ENCODE data around the gene GID4. TPM values are rescaled to one million over a fixed set of nuclear protein-coding genes. Genes with fewer than 3 reads are reported as not detected.
A peak's percentile ranks its signal among the peaks of the same experiment; 100 is the strongest.

The GID4 gene
- total and polyA plus RNA-seq, 2 of the 13 experiments (the other 11 are each of a cell fraction or from before 2014, with no cell fraction given) = 4.3 to 6.1 TPM

DNA sequence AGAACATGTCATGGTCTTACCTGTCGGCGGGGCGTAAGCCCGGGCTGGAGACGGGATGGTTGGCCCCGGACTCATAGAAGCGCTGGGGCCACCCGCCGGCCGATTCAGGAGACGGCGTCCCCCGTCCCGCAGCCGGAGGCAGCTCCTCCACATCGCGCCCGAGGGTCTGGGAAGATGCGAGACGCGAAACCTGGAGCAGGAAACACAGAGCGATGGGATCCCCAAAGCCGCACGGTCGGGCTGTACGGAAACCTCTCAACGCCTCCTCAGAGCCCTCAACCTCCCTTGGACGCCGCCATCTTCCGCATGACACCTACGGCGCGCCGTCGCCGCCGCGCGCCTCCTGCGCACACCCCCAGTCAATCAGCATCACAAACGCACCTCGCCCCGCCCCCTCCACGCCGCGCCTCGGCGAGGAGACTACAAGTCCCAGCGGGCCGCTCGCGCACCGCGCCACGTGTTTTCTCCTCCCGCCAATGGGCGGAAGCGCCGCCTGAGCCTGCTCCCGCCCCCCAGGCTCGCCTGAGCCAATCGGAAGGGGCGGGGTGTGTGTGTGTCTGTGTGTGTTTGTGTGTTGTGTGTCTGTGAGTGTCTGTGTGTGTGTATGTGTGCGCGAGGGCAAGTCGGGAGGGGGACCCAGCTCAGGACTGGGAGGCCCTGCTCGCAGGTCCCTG, at the start of gene GID4, which contains the start of gene ATPAF2 (continued):
- TF ChIP-seq CBX2 (IDR thresholded peaks at IDR 0.05; ENCODE audit: low read depth, low read length) = no peak
- TF ChIP-seq CBX2 (CRISPR knock-in tag; IDR thresholded peaks at IDR 0.05; ENCODE audit: low read depth) = no peak
- no peak; the same call in 1 of the 2 replicates for TF ChIP-seq BRD4 (CRISPR knock-in tag; IDR thresholded peaks at IDR 0.05)
- no peak for TF ChIP-seq CBX5 (CRISPR knock-in tag; IDR thresholded peaks at IDR 0.05; ENCODE audit: borderline replicate concordance)
- peak; percentile 52; the same call in 1 of the 2 replicates for TF ChIP-seq ETV6 (CRISPR knock-in tag; conservative IDR thresholded peaks at IDR 0.05)
- peak; percentile 74 for TF ChIP-seq ZZZ3 (CRISPR knock-in tag; IDR thresholded peaks at IDR 0.05; ENCODE audit: borderline replicate concordance)
- TF ChIP-seq ZNF558 (CRISPR knock-in tag; IDR thresholded peaks at IDR 0.05; ENCODE audit: borderline replicate concordance) = no peak
- 0 out of 2 replicates have a peak, but pooled peaks have one; percentile 50 for TF ChIP-seq ZNF780A (CRISPR knock-in tag; IDR thresholded peaks at IDR 0.05)
- no peak for TF ChIP-seq SMARCE1 (IDR thresholded peaks at IDR 0.05; ENCODE audit: borderline replicate concordance)
- TF ChIP-seq, protein P1, sequence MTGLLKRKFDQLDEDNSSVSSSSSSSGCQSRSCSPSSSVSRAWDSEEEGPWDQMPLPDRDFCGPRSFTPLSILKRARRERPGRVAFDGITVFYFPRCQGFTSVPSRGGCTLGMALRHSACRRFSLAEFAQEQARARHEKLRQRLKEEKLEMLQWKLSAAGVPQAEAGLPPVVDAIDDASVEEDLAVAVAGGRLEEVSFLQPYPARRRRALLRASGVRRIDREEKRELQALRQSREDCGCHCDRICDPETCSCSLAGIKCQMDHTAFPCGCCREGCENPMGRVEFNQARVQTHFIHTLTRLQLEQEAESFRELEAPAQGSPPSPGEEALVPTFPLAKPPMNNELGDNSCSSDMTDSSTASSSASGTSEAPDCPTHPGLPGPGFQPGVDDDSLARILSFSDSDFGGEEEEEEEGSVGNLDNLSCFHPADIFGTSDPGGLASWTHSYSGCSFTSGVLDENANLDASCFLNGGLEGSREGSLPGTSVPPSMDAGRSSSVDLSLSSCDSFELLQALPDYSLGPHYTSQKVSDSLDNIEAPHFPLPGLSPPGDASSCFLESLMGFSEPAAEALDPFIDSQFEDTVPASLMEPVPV (CRISPR knock-in tag; IDR thresholded peaks at IDR 0.05) = peak; percentile 77; the same call in 1 of the 2 replicates
- TF ChIP-seq MTF1 (CRISPR knock-in tag; IDR thresholded peaks at IDR 0.05) = no peak
- TF ChIP-seq KAT8 (CRISPR knock-in tag; IDR thresholded peaks at IDR 0.05) = peak; percentile 94
- TF ChIP-seq ZNF563 (CRISPR knock-in tag; IDR thresholded peaks at IDR 0.05) = no peak
- TF ChIP-seq ATF1 (CRISPR knock-in tag; IDR thresholded peaks at IDR 0.05) = peak; percentile 92
- TF ChIP-seq ZMAT3 (CRISPR knock-in tag; conservative IDR thresholded peaks at IDR 0.05) = peak; percentile 68
- TF ChIP-seq, protein P2, sequence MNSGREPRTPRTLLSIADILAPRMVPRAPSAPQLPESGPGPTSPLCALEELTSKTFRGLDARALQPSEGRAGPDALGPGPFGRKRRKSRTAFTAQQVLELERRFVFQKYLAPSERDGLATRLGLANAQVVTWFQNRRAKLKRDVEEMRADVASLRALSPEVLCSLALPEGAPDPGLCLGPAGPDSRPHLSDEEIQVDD (CRISPR knock-in tag; IDR thresholded peaks at IDR 0.05; ENCODE audit: borderline replicate concordance) = no peak
- TF ChIP-seq ZSCAN31 (CRISPR knock-in tag; IDR thresholded peaks at IDR 0.05; ENCODE audit: low read depth) = no peak
- TF ChIP-seq BORCS8-MEF2B (CRISPR knock-in tag; IDR thresholded peaks at IDR 0.05) = peak; percentile 22; the same call in 1 of the 2 replicates
- peak; percentile 68; the same call in 1 of the 2 replicates for TF ChIP-seq ELF3 (CRISPR knock-in tag; IDR thresholded peaks at IDR 0.05)
- peak; percentile 43; the same call in 1 of the 2 replicates for TF ChIP-seq RXRB (CRISPR knock-in tag; IDR thresholded peaks at IDR 0.05; ENCODE audit: borderline replicate concordance)
- no peak for TF ChIP-seq CEBPZ (IDR thresholded peaks at IDR 0.05; ENCODE audit: low read length)
- TF ChIP-seq RXRA (CRISPR knock-in tag; IDR thresholded peaks at IDR 0.05) = peak; percentile 67; the same call in 1 of the 2 replicates
- peak; percentile 89; the same call in 1 of the 2 replicates for TF ChIP-seq ZFP90 (CRISPR knock-in tag; IDR thresholded peaks at IDR 0.05; ENCODE audit: borderline replicate concordance)
- TF ChIP-seq KDM4B (CRISPR knock-in tag; IDR thresholded peaks at IDR 0.05) = no peak
- no peak for TF ChIP-seq ZNF839 (CRISPR knock-in tag; IDR thresholded peaks at IDR 0.05; ENCODE audit: borderline replicate concordance)
- TF ChIP-seq ZIK1 (CRISPR knock-in tag; IDR thresholded peaks at IDR 0.05; ENCODE audit: borderline replicate concordance, low read depth) = peak; percentile 15; the same call in 1 of the 2 replicates
- peak; percentile 27; the same call in 1 of the 2 replicates for TF ChIP-seq KLF9 (CRISPR knock-in tag; IDR thresholded peaks at IDR 0.05; ENCODE audit: low read depth)

Measured in HepG2 (cell line).